OCI-LY1 (cell line): Measurements from ENCODE around the gene SPATA16.

ENCODE experiments used
- H2AFZ ChIP-seq: fragments of 200-600 bp; sonication (generic), shearing (Covaris generic); 2 replicates; pipeline ENCODE4 v1.6.0; 2014; ENCODE audit warnings: antibody characterized with exemption, mild to moderate bottlenecking, low read length
- H3F3A ChIP-seq: fragments of 200-600 bp; sonication (generic), shearing (Covaris generic); 2 replicates; pipeline ENCODE4 v1.6.0; 2014; ENCODE audit warnings: mild to moderate bottlenecking, antibody characterized with exemption, low read length, moderate library complexity; ENCODE audit not compliant: insufficient read depth
- H3K27ac ChIP-seq: fragments of 200-600 bp; sonication (generic); 2 replicates; pipeline ENCODE4 v1.5.1; 2014; ENCODE audit warnings: low read length, mixed run types, mild to moderate bottlenecking, low read depth; ENCODE audit not compliant: poor library complexity, severe bottlenecking
- H3K27me3 ChIP-seq: fragments of 200-600 bp; sonication (generic); 2 replicates; pipeline ENCODE4 v1.6.0; 2014; ENCODE audit warnings: antibody characterized with exemption, mild to moderate bottlenecking, low read length, moderate library complexity; ENCODE audit not compliant: insufficient read depth
- H3K36me3 ChIP-seq: fragments of 200-600 bp; sonication (generic); 2 replicates; pipeline ENCODE4 v1.6.1; 2014; ENCODE audit warnings: mild to moderate bottlenecking, antibody characterized with exemption, low read length, moderate library complexity, mixed read lengths; ENCODE audit not compliant: insufficient read depth
- H3K4me1 ChIP-seq: fragments of 200-600 bp; sonication (generic); 2 replicates; pipeline ENCODE4 v1.5.1; 2014; ENCODE audit warnings: mild to moderate bottlenecking, low read length, moderate library complexity; ENCODE audit not compliant: insufficient read depth, severe bottlenecking
- H3K4me2 ChIP-seq: fragments of 200-600 bp; sonication (generic), shearing (Covaris generic); 2 replicates; pipeline ENCODE4 v1.6.1; 2014; ENCODE audit warnings: low read length
- H3K4me3 ChIP-seq: fragments of 200-600 bp; sonication (generic); 2 replicates; pipeline ENCODE4 v1.5.1; 2014; ENCODE audit warnings: low read length, low read depth, mild to moderate bottlenecking, mixed read lengths; ENCODE audit not compliant: poor library complexity, severe bottlenecking
- H3K79me2 ChIP-seq: fragments of 200-600 bp; shearing (Covaris generic); 2 replicates; pipeline ENCODE4 v1.6.1; 2016; ENCODE audit warnings: mixed run types, low read length, mixed read lengths; ENCODE audit not compliant: insufficient read depth
- H3K9ac ChIP-seq: fragments of 200-600 bp; sonication (generic), shearing (Covaris generic); 2 replicates; pipeline ENCODE4 v1.6.1; 2014; ENCODE audit warnings: mild to moderate bottlenecking, low read length, mixed read lengths
- H3K9me2 ChIP-seq: fragments of 200-600 bp; sonication (generic), shearing (Covaris generic); 2 replicates; pipeline ENCODE4 v1.6.1; 2014; ENCODE audit warnings: low read depth, mild to moderate bottlenecking, low read length, mixed read lengths
- H3K9me3 ChIP-seq: fragments of 200-600 bp; shearing (Covaris generic); 2 replicates; pipeline ENCODE4 v1.6.1; 2014; ENCODE audit warnings: low read length, mixed read lengths
- H4K20me1 ChIP-seq: fragments of 200-600 bp; sonication (generic), shearing (Covaris generic); 2 replicates; pipeline ENCODE4 v1.6.0; 2016; ENCODE audit warnings: mild to moderate bottlenecking, low read length; ENCODE audit not compliant: insufficient read depth
- CTCF ChIP-seq: fragments of 200-600 bp; sonication (generic), shearing (Covaris generic); IDR thresholded peaks from 2 replicates; pipeline ENCODE4 v1.5.1; 2017; ENCODE audit warnings: mild to moderate bottlenecking, antibody characterized with exemption, low read length, moderate library complexity, mixed read lengths
- EZH2 ChIP-seq: fragments of 200-600 bp; sonication (generic), shearing (Covaris generic); IDR thresholded peaks from 2 replicates; pipeline ENCODE4 v1.8.0; 2017; ENCODE audit warnings: borderline replicate concordance, mixed run types, mild to moderate bottlenecking, antibody characterized with exemption, low read length, moderate library complexity, mixed read lengths

SPATA16 gene

GRCh38 chr3:173109143-173109542 is 31.9 kb downstream of the SPATA16 start:
- no peak overlapping the region for H2AFZ ChIP-seq
- H3K9me2 ChIP-seq = no peaks in the 10 kb centered on the region
- no peaks in the 10 kb centered on the region for H3K79me2 ChIP-seq
- no peaks in the 10 kb centered on the region for H4K20me1 ChIP-seq
- no peaks in the 10 kb centered on the region for H3K36me3 ChIP-seq
- no peak overlapping the region for H3K9ac ChIP-seq
- no peak overlapping the region for H3K4me3 ChIP-seq
- no peak overlapping the region for H3K4me2 ChIP-seq
- TF ChIP-seq EZH2 (no peak), CTCF (no peak)
- no peaks in the 10 kb centered on the region for H3F3A ChIP-seq
- no peak overlapping the region for H3K27ac ChIP-seq
- H3K9me3 ChIP-seq = no peaks in the 10 kb centered on the region
- no peaks in the 10 kb centered on the region for H3K4me1 ChIP-seq
- H3K27me3 ChIP-seq = no peaks in the 10 kb centered on the region; the same call in 1 of the 2 replicates

GRCh38 chr3:173103469-173103868 is 37.6 kb downstream of the SPATA16 start:
- Histone ChIP-seq H3K9me2 (no peaks in the 10 kb centered on the region), H3K4me1 (no peaks in the 10 kb centered on the region), H3K4me3 (no peak overlapping the region), H3F3A (no peaks in the 10 kb centered on the region), H3K4me2 (no peak overlapping the region), H4K20me1 (no peaks in the 10 kb centered on the region), H3K9me3 (no peaks in the 10 kb centered on the region), H3K9ac (no peak overlapping the region), H3K79me2 (no peaks in the 10 kb centered on the region), H3K36me3 (no peaks in the 10 kb centered on the region), H3K27me3 (no peaks in the 10 kb centered on the region), H3K27ac (no peak overlapping the region), H2AFZ (no peak overlapping the region)
- no peak for TF ChIP-seq CTCF

GRCh38 chr3:173098959-173099358 is 42.1 kb downstream of the SPATA16 start:
- H3K4me3 ChIP-seq = no peak overlapping the region
- H3K27me3 ChIP-seq = no peaks in the 10 kb centered on the region
- H3K36me3 ChIP-seq = no peaks in the 10 kb centered on the region
- H2AFZ ChIP-seq = no peak overlapping the region
- no peaks in the 10 kb centered on the region for H3K9me2 ChIP-seq
- no peak overlapping the region for H3K9ac ChIP-seq
- no peaks in the 10 kb centered on the region for H3K79me2 ChIP-seq
- H4K20me1 ChIP-seq = no peaks in the 10 kb centered on the region
- H3K9me3 ChIP-seq = no peaks in the 10 kb centered on the region
- no peaks in the 10 kb centered on the region for H3F3A ChIP-seq
- H3K4me1 ChIP-seq = no peaks in the 10 kb centered on the region
- no peak for TF ChIP-seq EZH2
- no peak for TF ChIP-seq CTCF
- no peak overlapping the region for H3K27ac ChIP-seq
- H3K4me2 ChIP-seq = no peak overlapping the region
